GM21381 (cell line): Measurements from ENCODE around the gene NEDD4L.
"Not testable (repeated sequence)": the region's sequence is repeated elsewhere in the genome, so short reads cannot be mapped to it uniquely, and the experiment has no call there.

Experiments
- ATAC-seq: cut with Tn5 transposase; IDR thresholded peaks from one replicate; pipeline ENCODE4 v1.9.1; 2021; ENCODE audit warnings: mild to moderate bottlenecking, moderate library complexity; ENCODE audit not compliant: unreplicated experiment

NEDD4L gene

GRCh38 chr18:58362027-58362575, 318.1 kb downstream of the NEDD4L start:
- no peak for ATAC-seq

GRCh38 chr18:58362829-58363271, 318.8 kb downstream of the NEDD4L start:
- no peak for ATAC-seq

- ATAC-seq, result no peak
These were observed 319.9 kb downstream of the NEDD4L start for GRCh38 chr18:58363767-58364540.

- no peak for ATAC-seq
These were observed 321.0 kb downstream of the NEDD4L start for GRCh38 chr18:58364876-58365528.

GRCh38 chr18:58367425-58368140, 323.6 kb downstream of the NEDD4L start:
- ATAC-seq, result no peak

GRCh38 chr18:58369616-58370015, 325.6 kb downstream of the NEDD4L start:
- ATAC-seq, result no peak

GRCh38 chr18:58370038-58370580, 326.1 kb downstream of the NEDD4L start:
- ATAC-seq, result no peak

- no peak for ATAC-seq
These were observed 326.6 kb downstream of the NEDD4L start for GRCh38 chr18:58370612-58371011.

GRCh38 chr18:58373481-58373880, 329.5 kb downstream of the NEDD4L start:
- no peak for ATAC-seq

GRCh38 chr18:58375051-58375450, 331.0 kb downstream of the NEDD4L start:
- ATAC-seq, result no peak

GRCh38 chr18:58378411-58379379, 334.7 kb downstream of the NEDD4L start:
- ATAC-seq, result no peak

GRCh38 chr18:58379443-58379842, 335.4 kb downstream of the NEDD4L start:
- no peak for ATAC-seq

GRCh38 chr18:58380113-58380512, 336.1 kb downstream of the NEDD4L start:
- not testable (repeated sequence) for ATAC-seq

GRCh38 chr18:58381676-58382411, 337.8 kb downstream of the NEDD4L start:
- ATAC-seq, result no peak

- ATAC-seq, result no peak
These were observed 338.4 kb downstream of the NEDD4L start for GRCh38 chr18:58382446-58382845.

GRCh38 chr18:58385472-58385871, 341.4 kb downstream of the NEDD4L start:
- no peak for ATAC-seq

GRCh38 chr18:58386780-58387179, 342.8 kb downstream of the NEDD4L start:
- ATAC-seq, result no peak

- no peak for ATAC-seq
These were observed 343.7 kb downstream of the NEDD4L start for GRCh38 chr18:58387716-58388115.

- ATAC-seq, result no peak
These were observed 344.7 kb downstream of the NEDD4L start for GRCh38 chr18:58388736-58389135.
